MCF 10A (cell line): ENCODE results near the gene IFFO2. TPM values are rescaled to one million over a fixed set of nuclear protein-coding genes. Genes with fewer than 3 reads are reported as not detected.

Experiments used
- BruUV-seq: library from RNA; stranded (reverse); fragments of 400-500 nt; replicated peaks from 2 replicates; lab custom pipeline; 2021; lab: Mats Ljungman, UMichigan
- CTCF ChIA-PET: fragments of 300-600 bp; sonication (Branson Sonifier 250); formaldehyde crosslinking; extraction: SDS; loops from one replicate; lab custom pipeline; 2021; ENCODE audit warnings: antibody characterized with exemption, inconsistent platforms; lab: Yijun Ruan, JAX
- POLR2A ChIA-PET: fragments of 300-600, 350-650 bp; sonication (Branson Sonifier 250); formaldehyde crosslinking; extraction: SDS; loops from one replicate; lab custom pipeline; 2020; ENCODE audit warnings: antibody characterized with exemption, inconsistent platforms; lab: Yijun Ruan, JAX
- DNase-seq: peaks from one replicate; pipeline ENCODE4 v3.0.0-alpha.2; 2018; ENCODE audit not compliant: unreplicated experiment
- H3K27ac Mint-ChIP-seq: one replicate; pipeline ENCODE4 v1.8.0; 2022; ENCODE audit warnings: mild to moderate bottlenecking, low read depth, mixed read lengths; ENCODE audit not compliant: unreplicated experiment
- H3K27me3 Mint-ChIP-seq: one replicate; pipeline ENCODE4 v1.8.0; 2022; ENCODE audit warnings: mixed read lengths; ENCODE audit not compliant: insufficient read depth, unreplicated experiment
- H3K36me3 Mint-ChIP-seq: one replicate; pipeline ENCODE4 v1.8.0; 2022; ENCODE audit warnings: mild to moderate bottlenecking, moderate library complexity, mixed read lengths; ENCODE audit not compliant: insufficient read depth, unreplicated experiment
- H3K4me1 Mint-ChIP-seq: one replicate; pipeline ENCODE4 v1.8.0; 2022; ENCODE audit warnings: mixed read lengths; ENCODE audit not compliant: insufficient read depth, unreplicated experiment
- H3K4me3 Mint-ChIP-seq: one replicate; pipeline ENCODE4 v1.8.0; 2022; ENCODE audit warnings: mild to moderate bottlenecking, moderate library complexity, mixed read lengths; ENCODE audit not compliant: unreplicated experiment
- H3K9me3 Mint-ChIP-seq: one replicate; pipeline ENCODE4 v1.8.0; 2022; ENCODE audit warnings: mixed read lengths; ENCODE audit not compliant: unreplicated experiment
- CTCF ChIP-seq: fragments of 200-600 bp; IDR thresholded peaks from one replicate; pipeline ENCODE4 v1.8.0; 2022; ENCODE audit warnings: antibody characterized with exemption, mild to moderate bottlenecking; ENCODE audit not compliant: unreplicated experiment
- intact Hi-C: fragments of 100-400 bp; cut with micrococcal nuclease; formaldehyde crosslinking; loops from 2 replicates; pipeline ENCODE4 v1.14.1; 2022
- total RNA-seq: library from RNA; stranded (reverse); gene quantifications from 2 replicates; pipeline ENCODE4 v1.2.3, GENCODE V29; 2022

The IFFO2 gene
- total RNA-seq, 1 experiment from 2014 or later: 21.0 TPM

- Mint-ChIP-seq H3K36me3 (peaks cover 4% of the 10 kb centered on the region), H3K27me3 (no peaks in the 10 kb centered on the region), H3K27ac (no peak overlapping the region), H3K4me3 (no peak overlapping the region), H3K9me3 (no peaks in the 10 kb centered on the region), H3K4me1 (peaks cover 21% of the 10 kb centered on the region)
- BruUV-seq: no TSS peak
- no peak for TF ChIP-seq CTCF
- intact Hi-C loops: no loop called here
- DNase-seq: no peak
- ChIA-PET CTCF (interaction anchor here (1.0 to 2.1 kb wide), 4 partner anchors 10 to 161 kb away, joined by 3 to 4 read pairs (median 3); no protein-coding TSS in a partner anchor), POLR2A (interaction anchor here (0.7 to 2.6 kb wide), 2 partner anchors 11 to 12 kb away, joined by 4 to 11 read pairs; no protein-coding TSS in a partner anchor)
These were observed 17.8 kb downstream of the IFFO2 start for GRCh38 chr1:18938707-18939070.

GRCh38 chr1:18938008-18938706 is 18.3 kb downstream of the IFFO2 start:
- no peaks in the 10 kb centered on the region for H3K27me3 Mint-ChIP-seq
- no peaks in the 10 kb centered on the region for H3K9me3 Mint-ChIP-seq
- DNase-seq: no peak
- no TSS peak for BruUV-seq
- H3K27ac Mint-ChIP-seq: no peak overlapping the region
- POLR2A ChIA-PET: interaction anchor here (0.7 to 2.6 kb wide), 2 partner anchors 11 to 12 kb away, joined by 3 to 11 read pairs; no protein-coding TSS in a partner anchor
- intact Hi-C loops: no loop called here
- CTCF ChIA-PET: interaction anchor here (0.9 to 2.1 kb wide), 5 partner anchors 11 to 161 kb away, joined by 3 to 10 read pairs (median 3); no protein-coding TSS in a partner anchor
- no peak for TF ChIP-seq CTCF
- H3K4me1 Mint-ChIP-seq: peaks cover 21% of the 10 kb centered on the region
- H3K36me3 Mint-ChIP-seq: peaks cover 4% of the 10 kb centered on the region
- H3K4me3 Mint-ChIP-seq: no peak overlapping the region

GRCh38 chr1:18937539-18937938 is 18.9 kb downstream of the IFFO2 start:
- no peak for TF ChIP-seq CTCF
- peaks cover 25% of the 10 kb centered on the region for H3K4me1 Mint-ChIP-seq
- no peak for DNase-seq
- POLR2A ChIA-PET: interaction anchor here (0.6 to 2.6 kb wide), 3 partner anchors 10 to 32 kb away, joined by 3 to 11 read pairs (median 4); no protein-coding TSS in a partner anchor
- no peaks in the 10 kb centered on the region for H3K9me3 Mint-ChIP-seq
- BruUV-seq: no TSS peak
- H3K27me3 Mint-ChIP-seq: no peaks in the 10 kb centered on the region
- CTCF ChIA-PET: interaction anchor here (0.9 to 2.1 kb wide), 3 partner anchors 10 to 35 kb away, joined by 3 to 10 read pairs (median 4); no protein-coding TSS in a partner anchor
- no peak overlapping the region for H3K4me3 Mint-ChIP-seq
- intact Hi-C loops: no loop called here
- no peak overlapping the region for H3K27ac Mint-ChIP-seq
- H3K36me3 Mint-ChIP-seq: peaks cover 4% of the 10 kb centered on the region

GRCh38 chr1:18936814-18937481 is 19.5 kb downstream of the IFFO2 start:
- H3K27me3 Mint-ChIP-seq: no peaks in the 10 kb centered on the region
- no peak for DNase-seq
- H3K9me3 Mint-ChIP-seq: no peaks in the 10 kb centered on the region

More at GRCh38 chr1:18936814-18937481, 19.5 kb downstream of the IFFO2 start:
- intact Hi-C loops: no loop called here
- ChIA-PET POLR2A (interaction anchor here (0.6 to 2.6 kb wide), 4 partner anchors 10 to 116 kb away, joined by 3 to 11 read pairs (median 4); no protein-coding TSS in a partner anchor), CTCF (interaction anchor here (0.9 to 1.6 kb wide), 2 partner anchors 10 to 35 kb away, joined by 3 to 10 read pairs; no protein-coding TSS in a partner anchor)
- Mint-ChIP-seq H3K4me3 (no peak overlapping the region), H3K27ac (no peak overlapping the region), H3K36me3 (peaks cover 4% of the 10 kb centered on the region), H3K4me1 (peaks cover 31% of the 10 kb centered on the region)
- no peak for TF ChIP-seq CTCF
- BruUV-seq: no TSS peak
